K562 (cell line): ENCODE results near the gene NLRX1. TPM values are rescaled to one million over a fixed set of nuclear protein-coding genes. Genes with fewer than 3 reads are reported as not detected.

ENCODE experiments used
- ATAC-seq: fragments of 200-7000 bp; cut with Tn5 transposase; 3 replicates; pipeline ENCODE4 v1.9.1; 2020; ENCODE audit warnings: moderate library complexity
- BruUV-seq: library from RNA; stranded (reverse); fragments of 400-500 nt; replicated peaks from 2 replicates; lab custom pipeline; 2021; lab: Mats Ljungman, UMichigan
- CTCF ChIA-PET: fragments of 300-600 bp; formaldehyde crosslinking; extraction: SDS; loops from one replicate; lab custom pipeline; 2021; ENCODE audit warnings: low intra/inter-chr PET ratio; lab: Yijun Ruan, JAX
- POLR2A ChIA-PET: fragments of 300-600, 350-650 bp; sonication (Branson Sonifier 250); formaldehyde crosslinking; extraction: SDS; loops from one replicate; lab custom pipeline; 2021; ENCODE audit warnings: antibody characterized with exemption, inconsistent platforms; lab: Yijun Ruan, JAX
- DNase-seq, 4 experiments: peaks; one replicate each; pipeline versions ENCODE4 v3.0.0 to v3.0.0-alpha.2; 2011 to 2018; ENCODE audit warnings: low spot score in 3 of 4, mixed read lengths in 3 of 4; ENCODE audit errors: extremely low read depth in 1 of 4
- FAIRE-seq: peaks from 2 replicates; lab custom pipeline; 2011; peaks lifted over from hg19 to GRCh38; lab: Jason Lieb, UNC
- H2AFZ ChIP-seq: 2 replicates; pipeline ENCODE4 v1.6.0; 2011; ENCODE audit warnings: low read depth, low read length, control low read depth, inconsistent platforms
- H3K27ac ChIP-seq: fragments of 200-600 bp; 3 replicates; pipeline ENCODE4 v1.8.0; 2011; ENCODE audit warnings: low read depth, mild to moderate bottlenecking, control low read depth, inconsistent platforms, low read length, moderate library complexity, mixed read lengths; ENCODE audit errors: extremely low read depth
- H3K27me3 ChIP-seq, 2 experiments: fragments of 300-600 bp in 1 of 2; 2 replicates in 1 of 2; 3 replicates in 1 of 2; pipeline versions ENCODE4 v1.6.0 to v1.8.0; 2011; ENCODE audit warnings: inconsistent platforms in 2 of 2, low read length in 2 of 2, mild to moderate bottlenecking in 1 of 2, mixed read lengths in 1 of 2, moderate library complexity in 1 of 2; ENCODE audit not compliant: control insufficient read depth in 2 of 2, insufficient read depth in 2 of 2
- H3K36me3 ChIP-seq: fragments of 300-600 bp; 3 replicates; pipeline ENCODE4 v1.8.0; 2011; ENCODE audit warnings: mild to moderate bottlenecking, low read length, inconsistent platforms; ENCODE audit not compliant: control insufficient read depth, insufficient read depth
- H3K4me1 ChIP-seq, 2 experiments: fragments of 200-600 bp in 1 of 2; replicated peaks in 1 of 2; 2 replicates in 1 of 2; 3 replicates in 1 of 2; pipeline versions ENCODE4 v1.5.1 to v1.8.0; 2011; ENCODE audit warnings: inconsistent platforms in 2 of 2, low read length in 2 of 2, mild to moderate bottlenecking in 1 of 2, mixed read lengths in 1 of 2, moderate library complexity in 1 of 2; ENCODE audit not compliant: control insufficient read depth in 2 of 2, insufficient read depth in 2 of 2
- H3K4me2 ChIP-seq: 2 replicates; pipeline ENCODE4 v1.6.1; 2011; ENCODE audit warnings: low read length, control low read depth, inconsistent platforms, mixed read lengths; ENCODE audit not compliant: insufficient read depth
- H3K4me3 ChIP-seq: fragments of 200-600 bp; sonication (generic), shearing (Covaris generic); 2 replicates; pipeline ENCODE4 v1.5.1; 2016; ENCODE audit warnings: control low read depth, inconsistent platforms
- H3K79me2 ChIP-seq: fragments of 200-600 bp; 3 replicates; pipeline ENCODE4 v1.8.0; 2011; ENCODE audit warnings: low read length, inconsistent platforms; ENCODE audit not compliant: control insufficient read depth, insufficient read depth
- H3K9ac ChIP-seq, 2 experiments: 2 replicates each; pipeline versions ENCODE4 v1.6.0 to v1.6.1; 2011; ENCODE audit warnings: low read depth in 2 of 2, low read length in 2 of 2, control low read depth in 1 of 2, inconsistent platforms in 1 of 2, mild to moderate bottlenecking in 1 of 2, mixed read lengths in 1 of 2; ENCODE audit not compliant: insufficient read depth in 1 of 2
- H3K9me1 ChIP-seq: one replicate; pipeline ENCODE4 v1.6.0; 2011; ENCODE audit warnings: inconsistent platforms, mild to moderate bottlenecking, low read length, moderate library complexity; ENCODE audit not compliant: control insufficient read depth, insufficient read depth
- H3K9me3 ChIP-seq: replicated peaks from 2 replicates; pipeline ENCODE4 v1.5.1; 2011; ENCODE audit warnings: low read depth, low read length, inconsistent platforms; ENCODE audit not compliant: control insufficient read depth, insufficient read depth
- H4K20me1 ChIP-seq: replicated peaks from 2 replicates; pipeline ENCODE4 v1.6.1; 2011; ENCODE audit warnings: low read length, inconsistent platforms, mixed read lengths; ENCODE audit not compliant: control insufficient read depth, insufficient read depth
- CHD4 ChIP-seq: fragments of 200-600 bp; sonication (generic); IDR thresholded peaks from 3 replicates; pipeline ENCODE4 v1.6.1; 2012; ENCODE audit warnings: low read depth, mild to moderate bottlenecking, mixed read lengths, low read length, inconsistent platforms; ENCODE audit not compliant: insufficient read depth, insufficient replicate concordance, poor library complexity, severe bottlenecking
- ELF4 ChIP-seq: fragments of 450-650 bp; formaldehyde crosslinking; IDR thresholded peaks from 2 replicates; pipeline ENCODE4 v1.4.0; 2022; ENCODE audit warnings: missing genetic modification characterization
- HDAC8 ChIP-seq: fragments of 450-650 bp; IDR thresholded peaks from 2 replicates; pipeline ENCODE4 v1.6.1; 2016; ENCODE audit warnings: mild to moderate bottlenecking, missing genetic modification characterization, moderate library complexity, missing compliant biosample characterization
- KDM1A ChIP-seq, 2 experiments: fragments of 450-650 bp; IDR thresholded peaks; 2 replicates each; pipeline ENCODE4 v1.6.1; 2016; ENCODE audit warnings: mild to moderate bottlenecking in 2 of 2
- PKNOX1 ChIP-seq: fragments of 450-650 bp; IDR thresholded peaks from 2 replicates; pipeline ENCODE4 v1.6.1; 2016
- RBM14 ChIP-seq: fragments of 200-400 bp; formaldehyde crosslinking; IDR thresholded peaks from 2 replicates; pipeline ENCODE4 v1.6.1; 2018; ENCODE audit warnings: low read depth, mild to moderate bottlenecking, low read length, moderate library complexity, borderline replicate concordance; ENCODE audit not compliant: insufficient read depth
- SAP30 ChIP-seq: fragments of 200-600 bp; sonication (generic); IDR thresholded peaks from 2 replicates; pipeline ENCODE4 v1.6.1; 2012; ENCODE audit warnings: borderline replicate concordance, low read depth, mild to moderate bottlenecking, moderate library complexity, low read length, control low read depth, inconsistent platforms; ENCODE audit not compliant: insufficient read depth, poor library complexity, severe bottlenecking
- ZMIZ1 ChIP-seq, 2 experiments: fragments of 150-350 bp in 1 of 2; IDR thresholded peaks; 2 replicates each; pipeline ENCODE4 v1.6.1; 2012 to 2016; ENCODE audit warnings: low read depth in 2 of 2, low read length in 2 of 2, mild to moderate bottlenecking in 1 of 2, moderate library complexity in 1 of 2
- ZNF695 ChIP-seq: fragments of 450-650 bp; formaldehyde crosslinking; IDR thresholded peaks from 2 replicates; pipeline ENCODE4 v1.4.0; 2020; ENCODE audit warnings: mild to moderate bottlenecking, moderate library complexity
- WGBS: fragments of 100-300 bp; shearing (Covaris generic); methylation state at CpG from one replicate; pipeline ENCODE4 v1.1.6; 2016; ENCODE audit warnings: low coverage, mixed read lengths; ENCODE audit not compliant: insufficient coverage; ENCODE audit errors: missing lambda C conversion rate; 5-methylcytosine and 5-hydroxymethylcytosine counted together
- in situ Hi-C: fragments of 300-500 bp; cut with MboI; formaldehyde crosslinking; loops from 4 replicates; pipeline ENCODE4 v1.15.0; 2018; ENCODE audit warnings: inconsistent platforms, mixed read lengths
- intact Hi-C: fragments of 100-400 bp; cut with micrococcal nuclease; formaldehyde crosslinking; loops from 2 replicates; pipeline ENCODE4 v1.14.2; 2022
- polyA plus RNA-seq, 8 experiments: library from polyadenylated mRNA; depleted of rRNA in 4 of 8; stranded (reverse) in 5 of 8; unstranded in 3 of 8; fragments of >200 nt; fragmentation: Nextera tagmentation in 2 of 8; fragmentation: Illumina TruSeq in 1 of 8; extraction: Ambion mirVana in 2 of 8; extraction: Trizol in 1 of 8; gene quantifications; 2 replicates each; pipeline versions ENCODE4 v1.2.1 to v1.2.3, GENCODE V29; 2011 to 2014; ENCODE audit warnings: inconsistent platforms in 1 of 8, missing spikeins in 1 of 8
- total RNA-seq, 7 experiments: library from RNA; depleted of rRNA in 6 of 7; stranded (reverse); fragments of >200 nt in 6 of 7; fragmentation: Illumina TruSeq in 2 of 7; extraction: Trizol in 2 of 7; gene quantifications; 2 replicates each; pipeline versions ENCODE4 v1.2.1 to v1.2.3, GENCODE V29; 2011 to 2021; ENCODE audit warnings: low replicate concordance in 1 of 7
- TF ChIP-seq, protein P1 (sequence below): fragments of 450-650 bp; formaldehyde crosslinking; IDR thresholded peaks from 2 replicates; pipeline ENCODE4 v1.4.0; 2020; ENCODE audit warnings: mild to moderate bottlenecking, mixed read lengths

Gene NLRX1
- total and polyA plus RNA-seq, 9 of the 15 experiments (the other 6 are each of a cell fraction or from before 2014, with no cell fraction given) = 0.04 to 2.3 (median 0.69) TPM

DNA sequence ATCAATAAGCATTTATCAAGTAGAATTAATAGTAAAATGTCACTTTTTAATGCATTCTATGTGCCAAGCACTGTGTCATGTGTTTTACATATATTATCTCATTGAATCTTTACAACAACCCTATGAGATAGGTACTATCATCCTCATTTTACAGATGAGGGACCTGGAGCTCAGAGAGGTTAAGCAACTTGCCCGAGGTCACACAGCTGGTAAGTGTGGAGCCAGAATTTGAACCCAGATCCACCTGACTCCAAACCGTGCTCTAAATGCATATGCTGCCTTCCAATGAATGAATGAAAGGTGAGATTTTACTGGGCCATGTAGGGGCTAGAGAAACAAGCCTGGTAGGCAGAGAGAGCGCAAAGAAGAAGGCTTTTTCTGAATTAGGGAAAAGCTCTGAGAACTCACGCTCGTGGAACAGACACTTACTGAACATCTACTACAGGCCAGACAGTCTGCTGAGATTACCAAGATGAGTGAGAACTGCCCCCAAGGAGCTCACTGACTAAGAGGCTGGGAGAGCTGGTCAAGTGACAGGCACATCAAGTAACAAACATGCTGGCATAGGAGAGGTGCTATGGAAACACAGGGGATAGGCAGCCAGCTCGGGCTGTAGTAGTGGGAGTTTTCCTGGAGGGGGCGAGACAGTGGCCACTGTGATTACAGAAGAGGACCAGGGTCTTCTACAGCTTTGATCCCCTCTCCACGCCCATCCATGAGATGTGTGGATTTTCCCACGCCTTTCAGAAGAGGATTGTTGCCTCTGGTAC lies 15.3 kb upstream of the NLRX1 start:
- Histone ChIP-seq H3K4me1 (peaks cover 19 to 33% of the 10 kb centered on the region in 2 experiments; a peak in 4 of 5 replicates), H3K9me1 (no peaks in the 10 kb centered on the region), H4K20me1 (no peaks in the 10 kb centered on the region; the same call in 1 of the 2 replicates), H3K36me3 (no peaks in the 10 kb centered on the region), H3K9me3 (no peaks in the 10 kb centered on the region), H3K27me3 (peaks cover 4 to 19% of the 10 kb centered on the region in 2 experiments; a peak in 4 of 5 replicates), H2AFZ (no peak overlapping the region), H3K9ac (no peak overlapping the region), H3K27ac (no peak overlapping the region), H3K4me3 (no peak overlapping the region), H3K79me2 (no peaks in the 10 kb centered on the region), H3K4me2 (no peak overlapping the region)
- ChIA-PET CTCF (interaction anchor here (0.6 to 0.7 kb wide), 2 partner anchors 45 to 344 kb away, joined by 3 read pairs; no protein-coding TSS in a partner anchor), POLR2A (interaction anchor here (0.5 to 1.1 kb wide), 6 partner anchors 10 to 98 kb away, joined by 3 to 5 read pairs (median 4); no protein-coding TSS in a partner anchor)
- no TSS peak for BruUV-seq
- 18% methylated on average over 9 of the region's 9 CpGs for WGBS
- DNase-seq (no peak), FAIRE-seq (no peak), ATAC-seq (0 out of 3 replicates have a peak, but pooled peaks have one; percentile 7)
- intact Hi-C loops = no loop called here
- in situ Hi-C loops = no loop called here
- TF ChIP-seq KDM1A (IDR thresholded peaks at IDR 0.05) = peak; percentile 75 to 83
- no peak for TF ChIP-seq ELF4 (CRISPR knock-in tag)
- TF ChIP-seq, protein P1, sequence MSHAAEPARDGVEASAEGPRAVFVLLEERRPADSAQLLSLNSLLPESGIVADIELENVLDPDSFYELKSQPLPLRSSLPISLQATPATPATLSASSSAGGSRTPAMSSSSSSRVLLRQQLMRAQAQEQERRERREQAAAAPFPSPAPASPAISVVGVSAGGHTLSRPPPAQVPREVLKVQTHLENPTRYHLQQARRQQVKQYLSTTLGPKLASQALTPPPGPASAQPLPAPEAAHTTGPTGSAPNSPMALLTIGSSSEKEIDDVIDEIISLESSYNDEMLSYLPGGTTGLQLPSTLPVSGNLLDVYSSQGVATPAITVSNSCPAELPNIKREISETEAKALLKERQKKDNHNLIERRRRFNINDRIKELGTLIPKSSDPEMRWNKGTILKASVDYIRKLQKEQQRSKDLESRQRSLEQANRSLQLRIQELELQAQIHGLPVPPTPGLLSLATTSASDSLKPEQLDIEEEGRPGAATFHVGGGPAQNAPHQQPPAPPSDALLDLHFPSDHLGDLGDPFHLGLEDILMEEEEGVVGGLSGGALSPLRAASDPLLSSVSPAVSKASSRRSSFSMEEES = no peak
- TF ChIP-seq PKNOX1 = peak; percentile 24; the same call in 1 of the 2 replicates
- no peak for TF ChIP-seq SAP30
- TF ChIP-seq ZNF695 = no peak
- TF ChIP-seq HDAC8 (tag) = no peak
- TF ChIP-seq CHD4 = peak; percentile 86
- no peak for TF ChIP-seq RBM14
- TF ChIP-seq ZMIZ1 (IDR thresholded peaks at IDR 0.05; ENCODE audit: low read depth in 2 of 2, low read length in 2 of 2) = no peak
